ENCODE results near the gene RAB40C. TPM values are rescaled to one million over a fixed set of nuclear protein-coding genes. Genes with fewer than 3 reads are reported as not detected.

The RAB40C gene, protein sequence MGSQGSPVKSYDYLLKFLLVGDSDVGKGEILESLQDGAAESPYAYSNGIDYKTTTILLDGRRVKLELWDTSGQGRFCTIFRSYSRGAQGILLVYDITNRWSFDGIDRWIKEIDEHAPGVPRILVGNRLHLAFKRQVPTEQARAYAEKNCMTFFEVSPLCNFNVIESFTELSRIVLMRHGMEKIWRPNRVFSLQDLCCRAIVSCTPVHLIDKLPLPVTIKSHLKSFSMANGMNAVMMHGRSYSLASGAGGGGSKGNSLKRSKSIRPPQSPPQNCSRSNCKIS
- total RNA-seq: 15.3 and 16.5 TPM in 2 replicates

GRCh38 chr16:589658-590187 is at the start of gene RAB40C:
Gene RAB40C, plus strand, starts transcription at chr16:590066. Its CDS starts 226 bp downstream, at chr16:590292.

GRCh38 chr16:560204-560700 is 29.6 kb upstream of the RAB40C start, which contains the start of gene PRR35:
Gene PRR35, plus strand, starts transcription at chr16:560394. Its CDS starts 2,901 bp downstream, at chr16:563295.

GRCh38 chr16:566475-567372 is 23.1 kb upstream of the RAB40C start, which contains the start of gene NHLRC4:
Gene NHLRC4, plus strand, starts transcription at chr16:567005. Its CDS starts 1,043 bp downstream, at chr16:568048.

GRCh38 chr16:569445-570254 is 20.2 kb upstream of the RAB40C start, which contains the start of gene PIGQ:
Gene PIGQ, plus strand, starts transcription at chr16:569968. Its CDS starts 4,107 bp downstream, at chr16:574075.

GRCh38 chr16:630815-631405 is 41.0 kb downstream of the RAB40C start, which contains the start of gene WFIKKN1:
Gene WFIKKN1, plus strand, starts transcription at chr16:630985. Its CDS starts 269 bp downstream, at chr16:631254.

GRCh38 chr16:636206-637080 is 46.6 kb downstream of the RAB40C start, which contains the start of gene METTL26:
Gene METTL26, minus strand, starts transcription at chr16:636305. Its CDS starts 15 bp downstream, at chr16:636290.

GRCh38 chr16:641326-642188 is 51.7 kb downstream of the RAB40C start, which contains the start of gene MCRIP2:
Gene MCRIP2, plus strand, starts transcription at chr16:641828. Its CDS starts 164 bp downstream, at chr16:641992.

DNA sequence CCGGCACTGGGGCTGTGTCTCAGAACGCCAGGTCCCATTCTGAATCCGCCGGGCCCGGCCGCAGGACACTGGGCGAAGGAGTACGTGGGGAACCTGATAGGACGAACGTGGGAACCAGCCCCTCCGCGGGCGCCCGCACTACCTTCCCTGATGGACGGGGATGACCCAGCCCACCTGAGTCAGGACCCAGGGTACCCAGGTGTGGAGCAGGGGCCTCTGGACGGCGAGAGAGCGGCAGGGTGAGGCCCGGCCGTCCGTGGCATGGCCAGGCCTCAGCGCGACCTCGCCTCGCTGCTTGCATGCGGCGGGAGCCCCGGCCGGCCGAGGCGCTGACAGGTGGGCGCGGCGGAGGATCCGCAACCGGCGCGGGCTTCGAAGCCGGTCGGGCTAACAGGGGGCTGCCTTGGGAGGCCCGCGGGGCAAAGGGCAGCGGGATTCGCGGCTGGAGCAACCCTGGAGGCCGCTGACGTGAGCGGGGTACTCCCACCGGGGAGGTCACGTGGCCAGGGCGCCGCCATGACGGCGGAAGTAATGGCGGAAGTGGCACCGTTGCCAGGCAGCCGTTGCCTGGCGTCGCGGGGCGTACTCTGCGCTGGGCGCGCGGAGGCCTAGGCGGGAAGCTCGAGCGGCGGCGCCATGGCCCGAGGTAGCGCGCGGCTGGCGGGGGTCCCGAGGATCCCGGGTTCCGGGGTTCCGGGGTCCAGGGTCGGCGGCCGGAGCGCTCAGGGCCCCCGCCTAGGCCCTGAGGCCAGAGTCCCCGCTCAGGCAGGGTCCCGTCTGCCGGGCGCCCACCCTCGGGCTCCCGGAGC is 59.1 kb downstream of the RAB40C start, which contains the start of gene WDR90:
WDR90 (plus strand) TSS at position 585 of the 809 bp plus-strand sequence; CDS start at position 637, 52 bp downstream.

GRCh38 chr16:667780-668518 is 78.1 kb downstream of the RAB40C start, which contains the start of gene RHOT2:
Gene RHOT2, plus strand, starts transcription at chr16:668132. Its CDS starts 68 bp downstream, at chr16:668200.

GRCh38 chr16:674968-675883 is 85.4 kb downstream of the RAB40C start, which contains the start of gene RHBDL1:
Gene RHBDL1, plus strand, starts transcription at chr16:675671. Its CDS starts 120 bp downstream, at chr16:675791.

Small RNA genes lying within 50 kb of the gene (small RNA-seq; reads per million reads assigned to genes)
- gene MIR3176 (ENCODE audit: low replicate concordance) (not detected), gene Z98883.1 (ENCODE audit: low replicate concordance) (not detected)

Other genes with a start within 250 kb of the RAB40C start
- 25.8 and 28.2 TPM in 2 replicates for gene AXIN1, start 237.3 kb upstream of the RAB40C start, total RNA-seq
- gene MRPL28, start 219.5 kb upstream of the RAB40C start, total RNA-seq: 76.4 and 85.0 TPM in 2 replicates
- 109 and 146 TPM in 2 replicates for gene PGAP6, start 208.1 kb upstream of the RAB40C start, total RNA-seq
- gene NME4, start 192.9 kb upstream of the RAB40C start, total RNA-seq: 96.1 and 115 TPM in 2 replicates
- 8.8 and 10.2 TPM in 2 replicates for gene DECR2, start 188.2 kb upstream of the RAB40C start, total RNA-seq
- 23.2 and 27.8 TPM in 2 replicates for gene RAB11FIP3, start 164.4 kb upstream of the RAB40C start, total RNA-seq
- 68.9 and 91.9 TPM in 2 replicates for gene CAPN15, start 62.4 kb upstream of the RAB40C start, total RNA-seq
- gene PRR35, start 29.7 kb upstream of the RAB40C start, total RNA-seq: 0.14 TPM in 1 of 2 replicates, not detected in the other
- gene NHLRC4, start 23.1 kb upstream of the RAB40C start, total RNA-seq: 2.6 TPM in 2 replicates
- gene PIGQ, start 20.1 kb upstream of the RAB40C start, total RNA-seq: 27.8 and 33.5 TPM in 2 replicates
- 0.14 and 0.22 TPM in 2 replicates for gene WFIKKN1, start 40.9 kb downstream of the RAB40C start, total RNA-seq
- gene METTL26, start 46.2 kb downstream of the RAB40C start, total RNA-seq: 99.1 and 106 TPM in 2 replicates
- gene MCRIP2, start 51.8 kb downstream of the RAB40C start, total RNA-seq: 11.5 and 16.6 TPM in 2 replicates
- 12.3 and 22.6 TPM in 2 replicates for gene WDR90, start 59.3 kb downstream of the RAB40C start, total RNA-seq
- gene RHOT2, start 78.1 kb downstream of the RAB40C start, total RNA-seq: 56.5 and 67.4 TPM in 2 replicates
- gene RHBDL1, start 85.6 kb downstream of the RAB40C start, total RNA-seq: 2.3 and 2.4 TPM in 2 replicates
- gene STUB1, start 90.3 kb downstream of the RAB40C start, total RNA-seq: 91.5 and 131 TPM in 2 replicates
- 45.7 and 62.3 TPM in 2 replicates for gene JMJD8, start 94.3 kb downstream of the RAB40C start, total RNA-seq
- gene WDR24, start 100.3 kb downstream of the RAB40C start, total RNA-seq: 12.9 and 15.8 TPM in 2 replicates
- gene FBXL16, start 115.7 kb downstream of the RAB40C start, total RNA-seq: 0.22 TPM in 1 of 2 replicates, not detected in the other
- gene METRN, start 125.1 kb downstream of the RAB40C start, total RNA-seq: 10.1 and 40.1 TPM in 2 replicates
- 25.4 and 30.6 TPM in 2 replicates for gene ANTKMT, start 131.1 kb downstream of the RAB40C start, total RNA-seq
- 1.1 and 3.1 TPM in 2 replicates for gene CCDC78, start 136.4 kb downstream of the RAB40C start, total RNA-seq
- gene HAGHL, start 137.0 kb downstream of the RAB40C start, total RNA-seq: 8.3 and 23.4 TPM in 2 replicates
- 25.2 and 40.8 TPM in 2 replicates for gene CIAO3, start 150.9 kb downstream of the RAB40C start, total RNA-seq
- not detected in 2 replicates for gene MSLN, start 170.7 kb downstream of the RAB40C start, total RNA-seq
- gene RPUSD1, start 198.3 kb downstream of the RAB40C start, total RNA-seq: 33.3 and 54.4 TPM in 2 replicates
- 2.2 and 36.9 TPM in 2 replicates for gene CHTF18, start 198.6 kb downstream of the RAB40C start, total RNA-seq
- gene GNG13, start 210.7 kb downstream of the RAB40C start, total RNA-seq: not detected in 2 replicates

Measured in placental pericyte (primary cell).